Cardiac fibroblast (primary cell): ENCODE results near the gene THSD7B.

Experiments
- DNase-seq, 2 donors: peaks; one replicate each; pipeline versions ENCODE4 v3.0.0 to v3.0.0-alpha.2; 2010; ENCODE audit warnings: low read depth in 2 of 2
- H3K4me3 ChIP-seq, 2 donors: replicated peaks in 1 of 2; 1 replicate in 1 of 2; 2 replicates in 1 of 2; pipeline ENCODE4 v1.5.1; 2011; ENCODE audit warnings: low read depth in 2 of 2, low read length in 2 of 2, mild to moderate bottlenecking in 2 of 2, moderate library complexity in 1 of 2
- CTCF ChIP-seq: IDR thresholded peaks from one replicate; pipeline ENCODE4 v1.5.1; 2011; ENCODE audit warnings: low read depth, mild to moderate bottlenecking, low read length, inconsistent platforms

THSD7B gene

GRCh38 chr2:137367361-137367760, 602.0 kb downstream of the THSD7B start:
- TF ChIP-seq CTCF, result no peak
- no peak overlapping the region for H3K4me3 ChIP-seq
- peak in 1 of 2 donors; percentile 56 for DNase-seq

- no peak for TF ChIP-seq CTCF
- DNase-seq, result no peak
- H3K4me3 ChIP-seq, result no peak overlapping the region
These were observed 603.8 kb downstream of the THSD7B start for GRCh38 chr2:137369106-137369505.

- no peak for TF ChIP-seq CTCF
- no peak overlapping the region for H3K4me3 ChIP-seq
- DNase-seq, result no peak
These were observed 613.8 kb downstream of the THSD7B start for GRCh38 chr2:137379186-137379585.

- no peak for TF ChIP-seq CTCF
- no peak overlapping the region for H3K4me3 ChIP-seq
- DNase-seq, result peak in 1 of 2 donors; percentile 53
These were observed 615.3 kb downstream of the THSD7B start for GRCh38 chr2:137380610-137381009.

GRCh38 chr2:137381731-137382130, 616.4 kb downstream of the THSD7B start:
- no peak for TF ChIP-seq CTCF
- no peak overlapping the region for H3K4me3 ChIP-seq
- no peak for DNase-seq

- TF ChIP-seq CTCF, result no peak
These were observed 618.0 kb downstream of the THSD7B start for GRCh38 chr2:137383391-137383790.

GRCh38 chr2:137387044-137387443, 621.7 kb downstream of the THSD7B start:
- DNase-seq, result no peak
- no peak for TF ChIP-seq CTCF
- no peak overlapping the region for H3K4me3 ChIP-seq

More at GRCh38 chr2:137383391-137383790, 618.0 kb downstream of the THSD7B start:
- no peak for DNase-seq
- H3K4me3 ChIP-seq, result no peak overlapping the region
